Activated effector memory CD4-positive, alpha-beta T cell treated with Interleukin-2 at 50 U/mL for 16 hours (primary cell): ENCODE measurements around the gene TALDO1.
A peak's percentile ranks its signal among the peaks of the same experiment; 100 is the strongest.

Experiments
- DNase-seq: peaks from one replicate; pipeline ENCODE4 v3.0.0-alpha.2; 2020

TALDO1 gene

GRCh38 chr11:788953-789940 is 42.0 kb downstream of the TALDO1 start:
- no peak for DNase-seq

GRCh38 chr11:789943-790342 is 42.7 kb downstream of the TALDO1 start, which contains the start of gene CEND1:
CEND1 (minus strand) TSS chr11:790090; CDS start chr11:788576, 1,514 bp downstream.
- DNase-seq, result no peak

GRCh38 chr11:790721-791564 is 43.7 kb downstream of the TALDO1 start:
- no peak for DNase-seq

GRCh38 chr11:791658-792534 is 44.6 kb downstream of the TALDO1 start:
- no peak for DNase-seq

- DNase-seq, result no peak
These were observed 45.2 kb downstream of the TALDO1 start for GRCh38 chr11:792535-792821.

- no peak for DNase-seq
These were observed 45.6 kb downstream of the TALDO1 start for GRCh38 chr11:792873-793272.

- DNase-seq, result no peak
These were observed 46.3 kb downstream of the TALDO1 start for GRCh38 chr11:793556-793955.

GRCh38 chr11:794013-794765 is 46.9 kb downstream of the TALDO1 start:
- DNase-seq, result no peak

- DNase-seq, result no peak
These were observed 47.7 kb downstream of the TALDO1 start for GRCh38 chr11:794766-795633.

- DNase-seq, result peak; percentile 69
These were observed 48.6 kb downstream of the TALDO1 start for GRCh38 chr11:795634-796564.

GRCh38 chr11:796565-797295 is 49.5 kb downstream of the TALDO1 start:
- DNase-seq, result no peak

- DNase-seq, result peak; percentile 66
These were observed 50.2 kb downstream of the TALDO1 start for GRCh38 chr11:797296-798092.

GRCh38 chr11:798093-798713 is 50.9 kb downstream of the TALDO1 start, which contains the start of gene SLC25A22:
SLC25A22 (minus strand) TSS chr11:798281; CDS start chr11:795006, 3,275 bp downstream.
- DNase-seq, result peak; percentile 80

- DNase-seq, result no peak
These were observed 52.5 kb downstream of the TALDO1 start for GRCh38 chr11:799641-800316.

GRCh38 chr11:800473-800872 is 53.2 kb downstream of the TALDO1 start:
- DNase-seq, result no peak

GRCh38 chr11:801097-801780 is 54.0 kb downstream of the TALDO1 start:
- no peak for DNase-seq
